GM18505 (cell line): Measurements from ENCODE around the gene EXOC3L1.

Experiments used
- ATAC-seq: cut with Tn5 transposase; IDR thresholded peaks from one replicate; pipeline ENCODE4 v1.9.1; 2021; ENCODE audit not compliant: unreplicated experiment
- POLR2A ChIP-seq: IDR thresholded peaks from 4 replicates; pipeline ENCODE4 v1.6.1; 2011; ENCODE audit warnings: borderline replicate concordance; ENCODE audit not compliant: insufficient read depth, insufficient read length; ENCODE audit errors: extremely low read depth

EXOC3L1 gene

GRCh38 chr16:67145746-67146145 is 44.2 kb downstream of the EXOC3L1 start:
- no peak for TF ChIP-seq POLR2A
- no peak for ATAC-seq

GRCh38 chr16:67144943-67145342 is 45.0 kb downstream of the EXOC3L1 start:
- TF ChIP-seq POLR2A = no peak
- ATAC-seq = no peak

GRCh38 chr16:67142342-67142741 is 47.6 kb downstream of the EXOC3L1 start:
- TF ChIP-seq POLR2A = no peak
- ATAC-seq = no peak

- TF ChIP-seq POLR2A = no peak
- ATAC-seq = no peak
Observed at GRCh38 chr16:67141391-67141790, 48.5 kb downstream of the EXOC3L1 start.

GRCh38 chr16:67137605-67138004 is 52.3 kb downstream of the EXOC3L1 start:
- no peak for ATAC-seq
- TF ChIP-seq POLR2A = no peak
